Endodermal cell (in vitro differentiated cells): ENCODE results near the gene CD40. TPM values are rescaled to one million over a fixed set of nuclear protein-coding genes. Genes with fewer than 3 reads are reported as not detected.

Experiments
- DNase-seq: peaks from one replicate; pipeline ENCODE4 v3.0.0-alpha.2; 2017
- H3K27ac ChIP-seq: 2 replicates; pipeline ENCODE4 v1.5.1; 2013; ENCODE audit warnings: mild to moderate bottlenecking, low read depth, low read length, moderate library complexity
- H3K27me3 ChIP-seq: 2 replicates; pipeline ENCODE4 v1.6.1; 2013; ENCODE audit warnings: mild to moderate bottlenecking, low read length, moderate library complexity; ENCODE audit not compliant: insufficient read depth, control insufficient read depth, poor library complexity, severe bottlenecking
- H3K36me3 ChIP-seq: 2 replicates; pipeline ENCODE4 v1.7.0; 2013; ENCODE audit warnings: mild to moderate bottlenecking, low read length, moderate library complexity; ENCODE audit not compliant: control insufficient read depth, insufficient read depth
- H3K4me1 ChIP-seq: one replicate; pipeline ENCODE4 v1.7.0; 2013; ENCODE audit warnings: low read length; ENCODE audit not compliant: control insufficient read depth, insufficient read depth
- H3K4me3 ChIP-seq: 2 replicates; pipeline ENCODE4 v1.5.1; 2013; ENCODE audit warnings: mild to moderate bottlenecking, low read length, moderate library complexity
- H3K9ac ChIP-seq: 2 replicates; pipeline ENCODE4 v1.6.1; 2013; ENCODE audit warnings: mild to moderate bottlenecking, low read length, moderate library complexity; ENCODE audit not compliant: poor library complexity, severe bottlenecking; ENCODE audit errors: extremely low read depth
- H3K9me3 ChIP-seq: 2 replicates; pipeline ENCODE4 v1.6.1; 2013; ENCODE audit warnings: mild to moderate bottlenecking, low read length, moderate library complexity; ENCODE audit not compliant: control insufficient read depth
- H3K27ac Mint-ChIP-seq: 2 replicates; pipeline ENCODE4 v1.8.0; 2020; ENCODE audit warnings: mixed read lengths
- H3K27me3 Mint-ChIP-seq: 2 replicates; pipeline ENCODE4 v1.8.0; 2021; ENCODE audit warnings: mild to moderate bottlenecking, mixed read lengths; ENCODE audit not compliant: insufficient read depth
- H3K36me3 Mint-ChIP-seq: 2 replicates; pipeline ENCODE4 v1.8.0; 2020; ENCODE audit warnings: low read depth, mixed read lengths
- H3K4me1 Mint-ChIP-seq: 2 replicates; pipeline ENCODE4 v1.8.0; 2020; ENCODE audit warnings: mixed read lengths
- H3K4me3 Mint-ChIP-seq: 2 replicates; pipeline ENCODE4 v1.8.0; 2020; ENCODE audit warnings: mild to moderate bottlenecking, moderate library complexity, mixed read lengths
- H3K9me3 Mint-ChIP-seq: 2 replicates; pipeline ENCODE4 v1.8.0; 2020; ENCODE audit warnings: mild to moderate bottlenecking, mixed read lengths
- CTCF ChIP-seq: fragments of 200-600 bp; sonication (generic); conservative IDR thresholded peaks from 2 replicates; pipeline ENCODE4 v1.5.0; 2021; ENCODE audit warnings: antibody characterized with exemption, mild to moderate bottlenecking
- WGBS, 2 experiments: methylation state at CpG; one replicate each; pipeline versions ENCODE4 v1.1.5 to v1.1.7; 2013; ENCODE audit warnings: missing lambda C conversion rate in 2 of 2, mixed read lengths in 1 of 2; ENCODE audit not compliant: insufficient coverage in 1 of 2, insufficient read length in 1 of 2; 5-methylcytosine and 5-hydroxymethylcytosine counted together
- total RNA-seq, 2 donors: library from RNA; stranded (reverse); fragmentation: NEBNext Ultra II Directional in 1 of 2; extraction: Animal tissue kit (Norgen Biotek cat#: 25700) in 1 of 2; gene quantifications; 2 replicates in 1 of 2; 3 replicates in 1 of 2; pipeline ENCODE4 v1.2.1, GENCODE V29; 2021

Gene CD40
- total RNA-seq, 2 donors from 2014 or later, result 9.0 to 16.4 TPM

DNA sequence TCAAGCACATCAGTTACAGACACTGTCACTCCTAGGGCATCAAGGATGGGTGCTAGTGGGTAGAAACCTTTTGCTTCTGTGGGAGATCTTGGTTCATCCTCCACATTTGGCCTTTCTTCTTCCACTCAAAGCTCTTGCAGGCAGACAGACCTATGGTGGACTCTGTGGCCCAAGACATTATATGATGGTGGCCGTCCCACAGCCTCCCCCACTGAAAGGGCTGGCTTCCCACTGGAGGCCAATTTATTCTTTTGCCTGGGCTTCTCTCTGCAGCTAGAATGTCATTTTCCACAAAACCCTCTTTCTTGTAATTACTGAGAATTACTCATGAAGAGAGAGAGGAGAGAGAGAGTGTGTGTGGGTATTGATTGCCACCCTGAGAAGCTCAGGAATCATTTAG is 43.8 kb downstream of the CD40 start:
- Mint-ChIP-seq H3K27me3 (peaks cover 32% of the 10 kb centered on the region), H3K27ac (no peak overlapping the region), H3K4me3 (no peak overlapping the region), H3K9me3 (no peaks in the 10 kb centered on the region), H3K36me3 (no peaks in the 10 kb centered on the region), H3K4me1 (peaks cover 2% of the 10 kb centered on the region)
- no peak for TF ChIP-seq CTCF
- H3K27ac ChIP-seq, result no peak overlapping the region
- no peaks in the 10 kb centered on the region for H3K36me3 ChIP-seq
- DNase-seq, result no peak
- H3K9ac ChIP-seq, result no peak overlapping the region
- peaks cover 34% of the 10 kb centered on the region for H3K27me3 ChIP-seq
- no peaks in the 10 kb centered on the region for H3K4me1 ChIP-seq
- H3K9me3 ChIP-seq, result no peaks in the 10 kb centered on the region
- WGBS, 2 experiments, result 60 to 95% methylated on average over 1 of the region's 1 CpG
- H3K4me3 ChIP-seq, result no peak overlapping the region

DNA sequence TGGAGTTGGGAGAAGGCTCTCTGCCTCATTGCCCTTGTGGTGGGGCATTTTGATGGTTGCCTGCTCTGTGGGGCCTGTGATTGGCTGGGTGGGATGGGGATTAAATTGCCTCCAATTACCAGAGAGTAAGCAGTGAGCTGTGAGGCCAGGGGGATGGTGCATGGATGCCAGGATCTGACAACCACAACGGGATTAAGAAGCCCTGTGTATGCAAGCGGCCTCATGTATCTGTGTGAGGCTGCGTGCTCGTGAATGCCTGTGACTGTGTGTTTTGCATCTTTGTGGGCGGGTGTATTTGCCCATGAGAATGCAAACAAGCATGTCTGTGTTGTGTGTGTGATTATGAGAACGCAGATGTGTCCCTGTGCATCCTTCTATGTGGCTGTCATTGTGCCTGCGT is 46.1 kb downstream of the CD40 start:
- DNase-seq, result peak; percentile 74
- TF ChIP-seq CTCF, result no peak
- Mint-ChIP-seq H3K36me3 (no peaks in the 10 kb centered on the region), H3K27ac (no peak overlapping the region), H3K4me1 (no peaks in the 10 kb centered on the region), H3K4me3 (no peak overlapping the region), H3K27me3 (peaks cover 34% of the 10 kb centered on the region), H3K9me3 (no peaks in the 10 kb centered on the region)
- no peak overlapping the region for H3K27ac ChIP-seq
- peaks cover 31% of the 10 kb centered on the region for H3K27me3 ChIP-seq
- no peak overlapping the region for H3K9ac ChIP-seq
- H3K36me3 ChIP-seq, result no peaks in the 10 kb centered on the region
- 70 to 84% methylated on average over 5 to 7 of the region's 7 CpGs for WGBS, 2 experiments
- H3K4me3 ChIP-seq, result no peak overlapping the region
- H3K9me3 ChIP-seq, result no peaks in the 10 kb centered on the region
- no peaks in the 10 kb centered on the region for H3K4me1 ChIP-seq

- Mint-ChIP-seq H3K36me3 (no peaks in the 10 kb centered on the region), H3K27me3 (peaks cover 45% of the 10 kb centered on the region), H3K9me3 (no peaks in the 10 kb centered on the region), H3K4me1 (no peaks in the 10 kb centered on the region), H3K27ac (no peak overlapping the region), H3K4me3 (no peak overlapping the region)
- no peaks in the 10 kb centered on the region for H3K36me3 ChIP-seq
- no peak for TF ChIP-seq CTCF
- peaks cover 28% of the 10 kb centered on the region for H3K27me3 ChIP-seq
- peak overlapping the region; percentile 60 for H3K27ac ChIP-seq
- no peaks in the 10 kb centered on the region for H3K9me3 ChIP-seq
- no peak for DNase-seq
- no peak overlapping the region for H3K4me3 ChIP-seq
- H3K9ac ChIP-seq, result no peak overlapping the region
- H3K4me1 ChIP-seq, result no peaks in the 10 kb centered on the region
Observed at GRCh38 chr20:46167080-46167479, 49.0 kb downstream of the CD40 start.
